ENCODE data around the gene DNAJC22.

GRCh38 chr12:49389387-49389703 is 42.7 kb downstream of the DNAJC22 start:
- TF ChIP-seq EZH2 (IDR thresholded peaks at IDR 0.05; ENCODE audit: borderline replicate concordance, insufficient read depth, low read depth, low read length, poor library complexity, severe bottlenecking) (no peak), CTCF (IDR thresholded peaks at IDR 0.05) (peak; percentile 9)

Data from B cell (primary cell).